ENCODE data around the gene SIDT1.

Gene SIDT1

DNA sequence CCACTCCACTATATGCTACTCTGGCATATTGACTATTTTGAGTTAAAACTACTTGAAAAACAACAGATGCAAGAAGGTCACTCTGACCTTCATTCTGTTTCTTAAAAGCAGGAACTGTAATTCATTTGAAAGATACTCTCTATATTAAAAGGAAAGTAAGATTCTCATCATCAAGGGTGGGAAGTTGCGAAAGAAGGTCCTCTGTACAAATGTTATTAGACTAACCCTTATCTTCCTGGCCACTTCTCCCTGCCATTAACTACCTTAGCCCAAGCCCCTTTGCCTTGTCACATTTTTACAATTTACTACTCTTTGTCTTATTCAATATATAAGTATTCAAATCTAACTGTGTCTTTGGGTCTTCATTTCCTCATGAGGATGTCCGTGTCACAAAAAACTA, 16.1 kb downstream of the SIDT1 start:
- no peak for DNase-seq

DNA sequence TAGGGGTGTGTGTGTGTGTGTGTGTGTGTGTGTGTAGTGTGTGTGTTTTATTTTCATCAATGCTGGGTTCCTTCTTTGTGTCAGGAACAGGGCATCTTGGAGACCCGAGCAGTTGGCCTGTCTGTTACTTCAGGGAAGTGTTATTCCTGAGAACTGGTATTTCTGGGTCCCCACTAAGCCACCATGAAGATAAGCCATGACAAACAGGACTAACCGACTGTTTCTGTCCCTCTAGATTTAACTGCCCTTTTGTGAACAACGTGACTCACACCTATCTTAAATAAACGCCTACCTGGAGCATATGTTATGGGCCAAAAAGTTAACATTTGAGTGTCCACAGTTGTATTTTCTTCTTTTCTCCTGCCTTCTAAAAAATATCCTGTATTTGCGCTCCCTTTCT, 19.5 kb downstream of the SIDT1 start:
- no peak for DNase-seq

DNA sequence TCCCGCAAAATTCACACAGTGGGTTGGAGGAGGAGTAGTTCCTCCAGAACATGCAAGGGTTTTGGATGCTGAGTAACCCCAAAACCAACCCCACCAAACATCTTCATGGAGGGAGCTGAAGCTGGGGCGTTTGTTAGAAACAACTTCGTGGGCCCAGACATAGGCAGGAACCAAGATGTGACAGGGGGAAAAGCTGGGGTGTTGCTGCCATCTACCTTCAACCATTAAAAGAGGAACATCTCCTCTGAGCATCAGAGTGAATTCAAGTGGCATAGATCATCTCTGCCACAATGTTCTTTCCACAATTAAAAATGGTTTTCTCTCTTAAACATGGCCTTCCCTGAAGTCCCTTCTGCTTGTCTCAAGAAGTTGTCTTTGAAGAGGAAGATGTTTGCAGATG, 20.5 kb downstream of the SIDT1 start:
- no peak for DNase-seq

GRCh38 chr3:113555138-113555537, 22.8 kb downstream of the SIDT1 start:
- no peak for DNase-seq

- DNase-seq, result no peak
Observed at GRCh38 chr3:113556316-113556945, 24.1 kb downstream of the SIDT1 start.

DNA sequence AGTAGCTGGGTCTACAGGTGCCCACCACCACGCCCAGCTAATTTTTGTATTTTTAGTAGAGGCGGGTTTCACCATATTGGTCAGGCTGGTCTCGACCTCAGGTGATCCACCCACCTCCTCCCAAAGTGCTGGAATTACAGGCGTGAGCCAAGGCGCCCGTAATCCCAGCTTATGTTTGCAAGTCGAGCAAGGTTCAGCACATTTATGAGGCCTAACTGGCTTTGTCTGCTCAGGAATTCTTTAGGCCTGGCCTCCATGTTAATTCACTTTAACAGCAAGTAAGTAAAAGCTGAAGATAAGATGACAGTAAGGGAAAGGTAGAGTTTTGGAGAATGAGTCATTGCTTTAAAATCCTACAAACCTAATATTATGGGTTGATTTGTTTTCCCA, 24.6 kb downstream of the SIDT1 start:
- DNase-seq, result no peak

DNA sequence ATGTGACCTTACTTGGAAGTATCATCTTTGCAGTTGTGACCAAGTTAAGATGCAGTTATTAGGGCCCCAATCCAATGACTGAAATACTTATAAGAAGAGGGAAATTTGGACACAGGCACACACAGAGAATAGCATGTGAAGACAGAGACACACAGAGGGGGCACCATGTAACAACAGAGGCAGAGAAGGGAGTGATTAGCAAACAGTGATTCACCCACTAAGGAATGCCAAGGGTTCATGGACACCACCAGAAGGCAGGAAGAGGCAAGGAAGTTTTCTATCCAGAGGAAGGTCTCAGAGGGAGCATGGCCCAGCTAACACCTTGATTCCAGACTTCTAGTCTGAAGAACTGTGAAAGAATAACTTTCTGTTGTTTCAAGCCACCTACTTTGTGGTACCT, 25.0 kb downstream of the SIDT1 start:
- no peak for DNase-seq

- DNase-seq, result no peak
Observed at GRCh38 chr3:113559009-113559408, 26.7 kb downstream of the SIDT1 start.

GRCh38 chr3:113560271-113560670, 27.9 kb downstream of the SIDT1 start:
- DNase-seq, result no peak

DNA sequence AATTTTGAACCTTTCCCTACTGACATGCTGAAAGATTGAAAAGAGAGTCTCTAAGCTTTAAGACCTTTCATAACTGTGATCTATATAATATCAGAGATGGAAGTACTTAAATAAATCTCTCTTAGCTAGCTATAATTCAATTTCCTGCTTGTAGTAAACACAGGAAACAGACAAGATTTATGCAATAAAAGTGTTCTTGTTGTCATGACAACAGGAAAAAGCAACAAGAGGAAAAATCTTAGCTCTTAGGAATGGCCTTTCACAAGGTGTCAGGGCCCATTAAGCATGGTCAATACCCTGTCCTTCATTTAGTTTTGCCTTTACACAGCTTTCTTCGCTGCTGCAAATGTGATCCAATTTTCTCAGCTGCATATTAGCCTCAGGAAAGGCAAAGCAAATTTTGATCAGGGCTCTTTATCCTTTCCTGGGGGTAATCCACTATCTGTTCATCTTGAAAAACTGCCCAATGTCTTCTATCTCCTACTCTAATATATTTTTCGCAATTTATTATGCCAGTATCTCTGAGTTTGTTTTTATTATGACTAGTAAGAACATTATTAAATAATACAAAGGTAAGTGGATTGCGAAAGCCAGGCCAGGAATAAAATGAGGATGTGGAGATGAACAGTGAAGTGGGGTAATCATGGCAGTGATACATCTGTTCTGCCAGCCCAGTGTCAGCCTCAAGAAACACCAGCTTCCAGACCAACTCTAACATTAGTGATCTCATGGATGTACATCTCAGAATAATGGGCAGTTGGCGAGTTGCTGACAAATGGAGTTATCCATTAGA, 28.7 kb downstream of the SIDT1 start:
- no peak for DNase-seq

DNA sequence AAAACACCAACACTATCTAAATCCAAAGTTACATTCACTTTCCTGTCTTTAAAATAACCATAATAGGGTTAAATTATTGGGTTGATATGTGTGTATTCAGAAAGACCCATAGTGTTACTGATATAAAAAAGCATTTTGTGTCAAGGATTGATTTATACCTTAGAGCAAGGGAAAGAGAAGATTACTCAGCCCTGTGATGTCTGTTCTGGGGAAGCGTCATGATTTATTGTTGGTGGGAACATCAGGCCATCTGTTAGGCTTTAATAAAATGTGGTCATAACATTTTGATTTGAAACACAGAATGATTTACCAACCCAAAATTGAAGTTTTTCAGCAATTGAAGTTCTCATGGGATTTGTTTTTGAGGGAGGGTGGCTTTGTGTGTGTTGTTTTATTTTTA, 33.2 kb downstream of the SIDT1 start:
- DNase-seq, result no peak

- DNase-seq, result no peak
Observed at GRCh38 chr3:113570158-113570557, 37.8 kb downstream of the SIDT1 start.

DNA sequence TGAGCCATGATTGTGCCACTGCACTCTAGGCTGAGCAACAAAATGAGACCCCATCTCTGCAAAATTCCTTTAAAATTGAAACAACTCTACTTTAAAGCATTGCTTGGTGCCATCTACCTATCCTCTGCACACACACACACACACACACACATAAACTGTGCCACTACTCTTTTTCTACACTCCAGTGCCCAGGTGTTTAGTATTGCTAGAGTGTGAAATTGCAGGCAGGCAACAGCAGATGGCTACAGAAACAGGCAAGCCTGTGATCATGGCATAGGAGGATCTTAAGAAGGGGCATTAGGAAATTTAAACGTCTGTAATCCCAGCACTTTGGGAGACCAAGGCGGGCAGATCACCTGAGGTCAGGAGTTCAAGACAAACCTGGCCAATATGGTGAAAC, 39.0 kb downstream of the SIDT1 start:
- no peak for DNase-seq

DNA sequence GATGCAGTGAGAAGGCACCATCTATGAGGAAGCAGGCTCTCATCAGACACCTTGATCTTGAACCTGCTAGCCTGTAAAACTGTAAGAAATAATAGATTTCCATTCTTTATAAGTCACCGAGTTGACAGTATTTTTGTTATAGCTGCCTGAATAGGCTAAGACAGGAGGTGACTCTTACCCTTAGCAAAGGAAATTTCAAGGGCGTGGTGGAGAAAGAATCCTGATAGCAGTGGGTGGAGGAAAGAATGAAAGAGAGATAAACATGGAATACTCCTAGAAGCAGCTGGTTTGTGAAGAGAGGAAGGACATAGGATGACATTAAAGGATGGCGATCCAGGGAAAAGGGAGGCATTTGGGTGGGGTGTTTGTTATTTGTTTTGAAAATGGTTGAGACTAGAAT, 41.4 kb downstream of the SIDT1 start:
- DNase-seq, result no peak

GRCh38 chr3:113574213-113574612, 41.9 kb downstream of the SIDT1 start:
- DNase-seq, result no peak

DNA sequence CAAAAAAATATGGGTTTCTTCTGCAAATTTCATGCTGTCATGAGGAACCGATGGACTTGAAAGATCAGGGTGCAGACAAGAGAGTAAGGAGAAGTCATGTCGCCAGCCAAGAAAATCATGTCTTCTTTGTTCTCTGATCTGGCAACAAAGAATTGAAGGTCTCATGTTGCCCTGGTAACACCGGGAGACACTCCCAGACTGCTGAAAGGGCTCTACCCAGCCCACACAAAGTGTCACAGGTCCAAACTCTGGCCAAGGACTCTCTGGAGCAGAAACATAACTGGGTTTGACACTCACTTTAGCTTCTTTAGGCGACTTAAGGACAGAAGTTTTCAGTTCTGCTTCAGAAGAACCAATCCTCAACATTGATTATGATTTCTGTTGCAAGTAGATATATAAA, 42.9 kb downstream of the SIDT1 start:
- no peak for DNase-seq

DNA sequence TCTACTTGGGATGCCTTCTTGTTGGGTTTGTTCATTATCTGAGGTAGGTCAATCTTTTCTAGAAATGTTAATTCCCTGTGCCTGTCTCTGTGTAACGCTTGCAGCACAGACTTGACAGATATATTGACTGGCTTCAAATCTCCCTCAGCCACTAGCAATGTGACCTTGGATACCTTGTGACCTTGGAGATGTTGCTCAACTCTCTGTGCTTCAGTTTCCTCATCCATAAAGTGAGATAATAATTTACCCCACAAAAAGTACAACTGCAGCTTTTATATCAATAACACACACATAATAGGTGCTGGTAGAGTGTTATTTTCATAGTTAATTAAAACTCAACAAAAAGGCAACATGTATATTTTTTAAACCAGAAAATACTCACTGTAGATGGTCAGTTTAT, 52.9 kb downstream of the SIDT1 start:
- DNase-seq, result no peak

- no peak for DNase-seq
Observed at GRCh38 chr3:113585720-113586119, 53.4 kb downstream of the SIDT1 start.

GRCh38 chr3:113588806-113589205, 56.5 kb downstream of the SIDT1 start:
- DNase-seq, result no peak

GRCh38 chr3:113589971-113590370, 57.6 kb downstream of the SIDT1 start:
- no peak for DNase-seq

GRCh38 chr3:113590983-113591382, 58.6 kb downstream of the SIDT1 start:
- DNase-seq, result no peak

- DNase-seq, result no peak
Observed at GRCh38 chr3:113594066-113594465, 61.7 kb downstream of the SIDT1 start.

- no peak for DNase-seq
Observed at GRCh38 chr3:113597596-113598354, 65.4 kb downstream of the SIDT1 start.

Measured in stimulated activated CD4-positive, alpha-beta T cell treated with anti-CD3 and anti-CD28 coated beads, Interleukin-4, amount 100 ng/mL, for 24 hours (primary cell).